ENCODE results near the gene PDP2. TPM values are rescaled to one million over a fixed set of nuclear protein-coding genes. Genes with fewer than 3 reads are reported as not detected.

Gene PDP2
- total RNA-seq, 4 donors from 2014 or later = 2.2 to 5.2 (median 4.1) TPM

- intact Hi-C loops (cut with DNase I; ENCODE audit: low total_unique reads) = no loop called here
- ATAC-seq (no peak), DNase-seq (no peak)
- Histone ChIP-seq H3K4me1 (no peaks in the 10 kb centered on the region), H3K9me3 (no peaks in the 10 kb centered on the region), H3K4me3 (no peak overlapping the region), H3K36me3 (peaks cover 0 to 11% of the 10 kb centered on the region in 2 donors), H3K27me3 (no peaks in the 10 kb centered on the region), H3K27ac (no peak overlapping the region)
- in situ Hi-C loops (cut with MboI; ENCODE audit: low sequenced_read_pairs in 4 of 4) = no loop called here
- TF ChIP-seq POLR2A (IDR thresholded peaks at IDR 0.05) (no peak), CTCF (IDR thresholded peaks at IDR 0.05 in 4 of 5, conservative IDR thresholded peaks at IDR 0.05 in 1 of 5) (no peak)
These were observed 9.3 kb downstream of the PDP2 start for GRCh38 chr16:66889622-66890021.

GRCh38 chr16:66890799-66891198, 10.5 kb downstream of the PDP2 start:
- Histone ChIP-seq H3K27me3 (no peaks in the 10 kb centered on the region), H3K4me3 (no peak overlapping the region), H3K4me1 (peaks cover 0 to 4% of the 10 kb centered on the region in 2 donors), H3K27ac (peak overlapping the region in 1 of 4 donors; percentile 8), H3K36me3 (no peaks in the 10 kb centered on the region), H3K9me3 (no peaks in the 10 kb centered on the region)
- no peak for TF ChIP-seq POLR2A (IDR thresholded peaks at IDR 0.05)
- in situ Hi-C loops (cut with MboI; ENCODE audit: low sequenced_read_pairs in 4 of 4) = no loop called here
- intact Hi-C loops (cut with DNase I; ENCODE audit: low total_unique reads) = no loop called here
- DNase-seq (no peak), ATAC-seq (no peak)

- H3K36me3 ChIP-seq = no peaks in the 10 kb centered on the region
- DNase-seq (no peak), ATAC-seq (no peak)
- H3K4me3 ChIP-seq = no peak overlapping the region
- intact Hi-C loops (cut with DNase I; ENCODE audit: low total_unique reads) (no loop called here), in situ Hi-C loops (cut with MboI; ENCODE audit: low sequenced_read_pairs in 4 of 4) (no loop called here)
- H3K27me3 ChIP-seq = no peaks in the 10 kb centered on the region
- no peaks in the 10 kb centered on the region for H3K9me3 ChIP-seq
- no peak for TF ChIP-seq POLR2A (IDR thresholded peaks at IDR 0.05)
- no peak for TF ChIP-seq CTCF (IDR thresholded peaks at IDR 0.05 in 4 of 5, conservative IDR thresholded peaks at IDR 0.05 in 1 of 5)
- no peak overlapping the region for H3K27ac ChIP-seq
- peaks cover 0 to 4% of the 10 kb centered on the region in 2 donors for H3K4me1 ChIP-seq
These were observed 11.0 kb downstream of the PDP2 start for GRCh38 chr16:66891360-66891759.

- Histone ChIP-seq H3K27me3 (no peaks in the 10 kb centered on the region), H3K4me3 (no peak overlapping the region), H3K9me3 (no peaks in the 10 kb centered on the region), H3K27ac (no peak overlapping the region), H3K36me3 (no peaks in the 10 kb centered on the region), H3K4me1 (peaks cover 0 to 4% of the 10 kb centered on the region in 2 donors)
- DNase-seq (no peak), ATAC-seq (no peak)
- intact Hi-C loops (cut with DNase I; ENCODE audit: low total_unique reads) (no loop called here), in situ Hi-C loops (cut with MboI; ENCODE audit: low sequenced_read_pairs in 4 of 4) (no loop called here)
- TF ChIP-seq POLR2A (IDR thresholded peaks at IDR 0.05) = no peak
- TF ChIP-seq CTCF (IDR thresholded peaks at IDR 0.05 in 4 of 5, conservative IDR thresholded peaks at IDR 0.05 in 1 of 5) = no peak
These were observed 11.5 kb downstream of the PDP2 start for GRCh38 chr16:66891797-66892196.

- no peak for TF ChIP-seq POLR2A (IDR thresholded peaks at IDR 0.05)
- no peak for TF ChIP-seq CTCF (IDR thresholded peaks at IDR 0.05 in 4 of 5, conservative IDR thresholded peaks at IDR 0.05 in 1 of 5)
- no peak overlapping the region for H3K27ac ChIP-seq
- intact Hi-C loops (cut with DNase I; ENCODE audit: low total_unique reads) (loop anchor here (2.0 kb wide), 1 partner anchor 261 kb away; no protein-coding TSS in a partner anchor), in situ Hi-C loops (cut with MboI; ENCODE audit: low sequenced_read_pairs in 4 of 4) (no loop called here)
- H3K36me3 ChIP-seq = no peaks in the 10 kb centered on the region
- DNase-seq (no peak), ATAC-seq (no peak)
- H3K27me3 ChIP-seq = no peaks in the 10 kb centered on the region
- H3K4me1 ChIP-seq = peaks cover 11 to 14% of the 10 kb centered on the region in 2 donors
- H3K4me3 ChIP-seq = no peak overlapping the region
- H3K9me3 ChIP-seq = no peaks in the 10 kb centered on the region
These were observed 13.7 kb downstream of the PDP2 start for GRCh38 chr16:66894055-66894454.
